ENCODE results near the gene CLK2.
A peak's percentile ranks its signal among the peaks of the same experiment; 100 is the strongest.

DNA sequence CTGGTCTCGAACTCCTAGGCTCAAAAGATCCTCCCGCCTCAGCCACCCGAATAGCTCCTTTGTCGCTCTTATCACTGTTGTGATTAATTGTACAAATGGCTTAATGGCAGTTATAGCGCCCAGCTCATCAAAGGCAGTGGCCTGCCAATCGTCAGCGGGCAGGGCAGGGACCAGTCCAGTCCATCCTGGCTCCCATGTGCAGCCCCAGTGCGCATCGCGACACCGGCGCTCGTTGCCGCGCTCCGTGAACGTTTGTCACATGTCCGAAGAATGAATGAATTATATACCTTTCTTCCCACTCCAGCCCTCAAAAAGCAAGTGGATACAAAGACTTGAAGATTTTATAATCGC lies 46.4 kb downstream of the CLK2 start:
- TF ChIP-seq EP300 (conservative IDR thresholded peaks at IDR 0.05; ENCODE audit: poor library complexity, severe bottlenecking) (no peak), POLR2AphosphoS5 (IDR thresholded peaks at IDR 0.05) (no peak), RAD21 (conservative IDR thresholded peaks at IDR 0.05) (no peak), TAF1 (IDR thresholded peaks at IDR 0.05; ENCODE audit: low read depth) (peak; percentile 47), EZH2 (IDR thresholded peaks at IDR 0.05; ENCODE audit: borderline replicate concordance, insufficient read depth, low read length, poor library complexity, severe bottlenecking) (no peak), MXI1 (conservative IDR thresholded peaks at IDR 0.05; ENCODE audit: poor library complexity, severe bottlenecking) (peak; percentile 93)
- TF ChIP-seq, protein P1, sequence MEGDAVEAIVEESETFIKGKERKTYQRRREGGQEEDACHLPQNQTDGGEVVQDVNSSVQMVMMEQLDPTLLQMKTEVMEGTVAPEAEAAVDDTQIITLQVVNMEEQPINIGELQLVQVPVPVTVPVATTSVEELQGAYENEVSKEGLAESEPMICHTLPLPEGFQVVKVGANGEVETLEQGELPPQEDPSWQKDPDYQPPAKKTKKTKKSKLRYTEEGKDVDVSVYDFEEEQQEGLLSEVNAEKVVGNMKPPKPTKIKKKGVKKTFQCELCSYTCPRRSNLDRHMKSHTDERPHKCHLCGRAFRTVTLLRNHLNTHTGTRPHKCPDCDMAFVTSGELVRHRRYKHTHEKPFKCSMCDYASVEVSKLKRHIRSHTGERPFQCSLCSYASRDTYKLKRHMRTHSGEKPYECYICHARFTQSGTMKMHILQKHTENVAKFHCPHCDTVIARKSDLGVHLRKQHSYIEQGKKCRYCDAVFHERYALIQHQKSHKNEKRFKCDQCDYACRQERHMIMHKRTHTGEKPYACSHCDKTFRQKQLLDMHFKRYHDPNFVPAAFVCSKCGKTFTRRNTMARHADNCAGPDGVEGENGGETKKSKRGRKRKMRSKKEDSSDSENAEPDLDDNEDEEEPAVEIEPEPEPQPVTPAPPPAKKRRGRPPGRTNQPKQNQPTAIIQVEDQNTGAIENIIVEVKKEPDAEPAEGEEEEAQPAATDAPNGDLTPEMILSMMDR (IDR thresholded peaks at IDR 0.05; ENCODE audit: poor library complexity, severe bottlenecking), result peak; percentile 52
